Glutamatergic neuron (in vitro differentiated cells): ENCODE results near the gene SH3TC1. TPM values are rescaled to one million over a fixed set of nuclear protein-coding genes. Genes with fewer than 3 reads are reported as not detected.

ENCODE experiments used
- DNase-seq: peaks from one replicate; pipeline ENCODE4 v3.0.0; 2022
- H3K27ac Mint-ChIP-seq: one replicate; pipeline ENCODE4 v1.8.0; 2020; ENCODE audit warnings: mild to moderate bottlenecking, mixed read lengths, inconsistent platforms; ENCODE audit not compliant: unreplicated experiment
- H3K27me3 Mint-ChIP-seq: one replicate; pipeline ENCODE4 v1.8.0; 2020; ENCODE audit warnings: mild to moderate bottlenecking, moderate library complexity, mixed read lengths, inconsistent platforms; ENCODE audit not compliant: unreplicated experiment
- H3K36me3 Mint-ChIP-seq: one replicate; pipeline ENCODE4 v1.8.0; 2020; ENCODE audit warnings: mild to moderate bottlenecking, mixed read lengths, inconsistent platforms; ENCODE audit not compliant: unreplicated experiment
- H3K4me1 Mint-ChIP-seq: one replicate; pipeline ENCODE4 v1.8.0; 2020; ENCODE audit warnings: mild to moderate bottlenecking, low read depth, mixed read lengths, inconsistent platforms; ENCODE audit not compliant: unreplicated experiment
- H3K4me3 Mint-ChIP-seq: one replicate; pipeline ENCODE4 v1.8.0; 2020; ENCODE audit warnings: mild to moderate bottlenecking, mixed read lengths, inconsistent platforms; ENCODE audit not compliant: unreplicated experiment
- H3K9me3 Mint-ChIP-seq: one replicate; pipeline ENCODE4 v1.8.0; 2020; ENCODE audit warnings: mild to moderate bottlenecking, moderate library complexity, mixed read lengths, inconsistent platforms; ENCODE audit not compliant: unreplicated experiment
- total RNA-seq: library from RNA; stranded (reverse); fragmentation: NEBNext Ultra II Directional; extraction: Animal tissue kit (Norgen Biotek cat#: 25700); gene quantifications from one replicate; pipeline ENCODE4 v1.2.1, GENCODE V29; 2021; ENCODE audit not compliant: unreplicated experiment
- TF ChIP-seq, protein P1 (sequence below): fragments of 200-600 bp; sonication (generic); IDR thresholded peaks from one replicate; pipeline ENCODE4 v1.5.0; 2021; ENCODE audit not compliant: partially characterized antibody, unreplicated experiment

SH3TC1 gene
- total RNA-seq, 1 donor from 2014 or later: not detected

DNA sequence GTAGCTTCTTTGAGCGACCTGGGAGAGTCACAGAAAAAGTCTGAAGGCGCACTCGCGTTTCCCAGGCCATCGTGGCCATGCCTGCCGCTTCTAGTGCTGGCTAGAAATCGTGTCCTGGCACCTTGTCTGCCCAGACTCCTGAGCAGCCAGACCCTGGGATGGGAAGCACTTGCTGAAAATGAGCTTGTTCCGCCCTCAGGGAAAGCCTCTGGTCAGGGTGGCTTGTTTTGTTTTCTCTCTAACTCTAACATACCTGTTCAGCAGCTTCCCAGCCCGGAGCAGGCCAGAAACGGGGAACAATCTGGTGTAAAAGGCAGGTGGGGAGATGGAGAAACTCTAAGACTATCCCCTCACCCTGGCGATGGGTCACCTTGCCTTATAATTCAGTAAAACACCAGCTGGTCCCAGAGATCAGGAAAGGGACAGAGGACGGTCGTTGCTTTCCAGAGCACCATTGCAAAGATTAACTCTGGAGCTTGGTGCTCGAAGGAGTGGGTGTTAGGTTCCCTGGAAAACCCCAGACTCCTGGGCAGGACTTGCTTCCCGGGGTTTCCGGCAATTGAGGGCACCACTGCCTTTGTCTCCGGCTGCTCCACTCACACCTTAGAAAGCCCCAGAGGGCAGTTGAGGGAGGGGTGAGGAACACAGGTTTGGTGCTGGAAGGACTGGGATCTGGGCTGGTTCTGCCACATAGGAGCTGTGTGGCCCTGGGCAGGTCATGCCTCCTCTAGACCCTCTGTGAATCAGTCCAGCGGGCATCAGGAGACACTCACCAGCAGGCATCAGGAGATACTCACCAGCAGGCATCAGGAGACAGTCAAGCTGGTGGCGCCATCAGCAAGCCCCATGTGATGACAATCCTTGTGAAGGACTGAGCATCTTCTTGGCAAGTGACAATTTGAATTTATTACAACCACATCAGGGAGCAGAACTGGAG is 4.5 kb upstream of the SH3TC1 start:
- peaks cover 12% of the 10 kb centered on the region for H3K4me1 Mint-ChIP-seq
- no peak overlapping the region for H3K27ac Mint-ChIP-seq

DNA sequence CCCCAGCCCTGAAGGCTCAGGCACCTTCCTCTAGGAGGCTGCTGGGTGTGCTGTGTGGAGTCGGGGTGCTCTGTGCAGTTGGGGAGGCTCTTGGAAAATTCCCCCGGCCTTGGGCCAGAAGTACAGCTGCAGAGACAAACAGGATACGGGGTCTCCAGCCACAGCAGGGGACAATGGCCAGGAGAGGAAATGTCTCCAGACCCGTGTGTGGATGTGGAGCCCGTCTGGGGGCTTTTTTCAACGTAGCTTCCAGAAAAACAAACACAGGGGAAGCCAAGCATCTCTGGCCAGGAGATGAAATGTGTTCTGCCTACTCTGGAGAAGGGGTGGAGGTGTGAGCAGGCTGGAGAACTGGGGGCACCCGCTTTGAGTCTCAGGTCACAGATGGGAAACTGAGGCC is 3.7 kb upstream of the SH3TC1 start:
- Mint-ChIP-seq H3K4me1 (peaks cover 9% of the 10 kb centered on the region), H3K27ac (no peak overlapping the region), H3K4me3 (no peak overlapping the region), H3K36me3 (no peaks in the 10 kb centered on the region), H3K27me3 (peaks cover 7% of the 10 kb centered on the region), H3K9me3 (peaks cover 8% of the 10 kb centered on the region)
- TF ChIP-seq, protein P1, sequence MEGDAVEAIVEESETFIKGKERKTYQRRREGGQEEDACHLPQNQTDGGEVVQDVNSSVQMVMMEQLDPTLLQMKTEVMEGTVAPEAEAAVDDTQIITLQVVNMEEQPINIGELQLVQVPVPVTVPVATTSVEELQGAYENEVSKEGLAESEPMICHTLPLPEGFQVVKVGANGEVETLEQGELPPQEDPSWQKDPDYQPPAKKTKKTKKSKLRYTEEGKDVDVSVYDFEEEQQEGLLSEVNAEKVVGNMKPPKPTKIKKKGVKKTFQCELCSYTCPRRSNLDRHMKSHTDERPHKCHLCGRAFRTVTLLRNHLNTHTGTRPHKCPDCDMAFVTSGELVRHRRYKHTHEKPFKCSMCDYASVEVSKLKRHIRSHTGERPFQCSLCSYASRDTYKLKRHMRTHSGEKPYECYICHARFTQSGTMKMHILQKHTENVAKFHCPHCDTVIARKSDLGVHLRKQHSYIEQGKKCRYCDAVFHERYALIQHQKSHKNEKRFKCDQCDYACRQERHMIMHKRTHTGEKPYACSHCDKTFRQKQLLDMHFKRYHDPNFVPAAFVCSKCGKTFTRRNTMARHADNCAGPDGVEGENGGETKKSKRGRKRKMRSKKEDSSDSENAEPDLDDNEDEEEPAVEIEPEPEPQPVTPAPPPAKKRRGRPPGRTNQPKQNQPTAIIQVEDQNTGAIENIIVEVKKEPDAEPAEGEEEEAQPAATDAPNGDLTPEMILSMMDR: no peak
- DNase-seq: no peak

More for the DNA sequence above, 4.5 kb upstream of the SH3TC1 start:
- H3K4me3 Mint-ChIP-seq: no peak overlapping the region
- peaks cover 8% of the 10 kb centered on the region for H3K9me3 Mint-ChIP-seq
- TF ChIP-seq, protein P1: no peak
- no peak for DNase-seq
- peaks cover 9% of the 10 kb centered on the region for H3K27me3 Mint-ChIP-seq
- no peaks in the 10 kb centered on the region for H3K36me3 Mint-ChIP-seq

DNA sequence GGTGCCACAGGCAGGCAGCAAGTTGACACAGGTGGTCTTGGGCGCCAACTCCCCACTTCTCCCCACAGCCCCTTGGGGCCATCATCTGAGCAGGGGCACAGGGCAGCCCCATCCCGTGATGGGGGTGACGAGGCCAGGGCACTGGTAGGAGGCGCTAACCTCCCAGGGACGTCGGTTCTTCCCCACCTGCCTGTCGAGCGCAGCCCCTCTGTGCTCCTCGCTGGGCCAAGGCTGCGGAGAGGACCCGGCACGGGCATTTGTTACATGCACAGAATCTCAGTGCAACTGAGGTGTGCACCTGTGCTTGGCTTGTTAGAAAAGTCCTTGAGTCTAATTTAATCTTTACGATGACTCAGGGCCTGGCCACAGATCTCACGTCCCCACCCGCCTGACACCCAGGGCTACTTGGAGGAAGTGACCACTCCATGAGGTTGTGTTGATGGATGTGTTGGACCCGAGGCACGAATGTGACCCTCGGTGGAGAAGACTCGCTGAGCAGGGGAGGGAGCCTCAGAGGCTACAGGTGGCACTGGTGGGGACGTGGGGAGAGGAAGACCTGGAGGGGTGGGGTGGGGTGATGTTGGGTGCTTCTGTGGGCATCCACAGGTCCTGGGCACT is 3.1 kb upstream of the SH3TC1 start:
- DNase-seq: no peak
- H3K4me3 Mint-ChIP-seq: no peak overlapping the region
- H3K36me3 Mint-ChIP-seq: no peaks in the 10 kb centered on the region
- TF ChIP-seq, protein P1: no peak
- no peak overlapping the region for H3K27ac Mint-ChIP-seq
- peaks cover 10% of the 10 kb centered on the region for H3K9me3 Mint-ChIP-seq
- peaks cover 12% of the 10 kb centered on the region for H3K4me1 Mint-ChIP-seq
- peaks cover 7% of the 10 kb centered on the region for H3K27me3 Mint-ChIP-seq

DNA sequence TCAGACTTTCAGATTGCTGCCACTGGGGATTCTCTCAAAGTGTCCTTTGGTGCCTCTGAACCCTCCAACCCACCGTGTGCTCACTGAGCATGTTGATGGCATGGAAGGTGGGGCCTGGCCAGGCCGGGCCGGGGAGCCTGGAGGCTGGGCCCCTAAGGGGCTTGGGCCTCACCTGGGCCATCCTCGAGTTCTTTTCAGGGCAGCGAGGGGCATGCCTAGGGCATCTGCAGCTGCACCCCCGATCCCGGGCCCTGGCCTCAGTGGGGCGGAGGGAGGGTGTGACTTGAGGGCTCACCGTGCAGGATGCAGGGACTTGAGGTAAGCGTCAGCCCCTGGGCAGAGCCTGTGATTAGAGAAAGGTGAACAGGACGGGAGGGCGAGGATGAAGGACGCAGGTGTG is 1.6 kb upstream of the SH3TC1 start:
- Mint-ChIP-seq H3K27ac (no peak overlapping the region), H3K27me3 (peaks cover 9% of the 10 kb centered on the region), H3K36me3 (no peaks in the 10 kb centered on the region), H3K4me1 (peaks cover 16% of the 10 kb centered on the region), H3K9me3 (peaks cover 10% of the 10 kb centered on the region), H3K4me3 (no peak overlapping the region)
- DNase-seq: no peak
- TF ChIP-seq, protein P1: no peak
